HG03378 (cell line): ENCODE results near the gene NLGN2.
"Not testable (repeated sequence)": the region's sequence is repeated elsewhere in the genome, so short reads cannot be mapped to it uniquely, and the experiment has no call there.

ENCODE experiments used
- ATAC-seq: cut with Tn5 transposase; IDR thresholded peaks from one replicate; pipeline ENCODE4 v1.9.1; 2021; ENCODE audit warnings: mild to moderate bottlenecking, moderate library complexity; ENCODE audit not compliant: unreplicated experiment

Gene NLGN2

DNA sequence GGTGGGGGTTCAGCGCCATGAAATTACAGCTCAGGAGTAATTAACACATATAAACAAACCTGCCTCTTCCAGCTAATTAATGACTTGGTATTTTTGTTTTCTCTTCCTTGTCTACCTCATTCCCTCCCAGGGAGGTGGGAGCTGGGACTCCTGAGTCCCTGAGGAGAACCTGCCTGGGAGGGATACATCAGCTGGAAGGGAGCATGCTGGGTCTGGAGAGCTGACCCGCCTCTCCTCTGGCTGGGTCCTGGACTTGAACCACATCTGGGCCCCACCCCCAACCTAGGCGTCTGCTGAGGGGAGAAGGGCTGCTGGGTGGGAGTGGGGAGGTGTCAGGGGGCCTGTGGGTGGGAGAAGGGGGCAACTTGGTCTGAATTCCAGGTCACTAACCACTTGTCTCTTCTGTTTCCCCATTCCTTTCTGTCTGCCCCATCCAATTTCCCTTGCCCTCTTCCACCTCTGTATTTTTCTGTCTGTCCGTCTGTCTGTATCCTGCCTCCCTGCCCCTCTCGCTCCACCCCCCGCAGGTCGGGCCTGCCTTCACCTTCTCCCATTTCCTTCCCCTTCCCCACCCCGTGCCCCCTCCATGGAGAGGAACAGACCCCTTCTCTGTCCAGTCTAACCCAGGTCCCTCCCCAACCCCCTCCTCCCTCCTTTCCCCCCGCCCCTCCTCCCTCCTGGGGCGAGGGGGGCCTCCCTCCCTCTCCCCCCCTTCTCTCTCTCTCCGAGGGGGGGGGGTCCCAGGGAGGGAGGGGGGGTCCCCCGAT is at the start of gene NLGN2:
Gene NLGN2, plus strand, starts transcription at position 361 of the 767 bp plus-strand sequence. CDS start 411 bp downstream, outside the sequence.
- ATAC-seq, result no peak

DNA sequence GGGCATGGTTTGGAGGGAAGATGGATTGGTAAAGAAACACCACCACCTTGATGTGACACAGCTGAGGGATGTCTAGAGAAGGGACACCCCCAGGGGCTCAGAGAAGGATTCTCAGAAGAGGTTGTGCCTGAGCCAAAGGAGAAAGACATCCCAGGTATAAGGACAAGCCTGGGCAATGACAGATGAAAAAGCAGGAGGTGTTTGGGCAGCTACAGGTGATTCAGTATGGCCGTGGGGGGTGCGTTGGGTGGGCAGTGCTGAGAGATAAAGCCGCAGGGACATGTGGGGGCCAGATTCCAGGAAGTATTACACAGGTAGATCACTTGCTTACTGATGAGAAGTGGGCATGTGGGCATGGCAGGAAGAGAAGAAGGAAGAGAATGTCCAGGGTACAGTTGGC is 45.7 kb upstream of the NLGN2 start:
- no peak for ATAC-seq

DNA sequence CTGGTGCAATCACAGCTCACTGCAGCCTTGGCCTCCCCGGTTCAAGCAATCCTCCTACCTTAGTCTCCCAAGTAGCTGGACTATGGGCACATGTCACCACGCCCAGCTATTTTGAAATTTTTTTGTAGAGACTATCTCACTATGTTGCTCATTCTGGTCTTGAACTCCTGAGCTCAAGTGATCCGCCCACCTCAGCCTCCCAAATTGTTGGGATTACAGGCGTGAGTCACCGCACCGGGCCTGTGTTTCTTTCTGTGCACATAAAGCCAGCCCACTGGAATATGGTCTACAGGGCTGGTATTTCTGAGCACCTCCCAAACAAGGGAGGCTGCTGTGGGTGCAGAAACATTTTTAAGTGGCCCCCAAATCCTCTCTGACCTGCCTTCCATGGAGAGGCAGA is 44.3 kb upstream of the NLGN2 start:
- ATAC-seq, result no peak

DNA sequence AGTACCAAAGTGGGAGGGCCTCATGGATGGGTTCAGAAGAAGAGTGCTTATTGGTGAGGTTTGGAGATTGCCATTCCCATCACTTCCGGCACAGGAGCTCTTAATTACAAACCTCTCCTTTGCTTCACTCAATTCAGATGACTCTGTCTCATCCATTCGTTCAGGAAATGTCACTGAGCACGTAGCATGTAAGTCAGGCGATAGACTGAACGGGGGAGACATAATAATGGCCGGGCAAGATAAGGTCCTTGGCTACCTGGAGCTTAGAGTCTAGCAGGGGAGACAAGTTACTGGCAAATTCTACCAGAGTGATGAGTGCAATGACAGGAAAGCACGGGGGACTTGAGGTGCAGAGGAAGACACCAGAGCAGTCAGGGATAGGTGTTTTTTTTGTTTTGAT is 41.7 kb upstream of the NLGN2 start:
- ATAC-seq, result not testable (repeated sequence)

DNA sequence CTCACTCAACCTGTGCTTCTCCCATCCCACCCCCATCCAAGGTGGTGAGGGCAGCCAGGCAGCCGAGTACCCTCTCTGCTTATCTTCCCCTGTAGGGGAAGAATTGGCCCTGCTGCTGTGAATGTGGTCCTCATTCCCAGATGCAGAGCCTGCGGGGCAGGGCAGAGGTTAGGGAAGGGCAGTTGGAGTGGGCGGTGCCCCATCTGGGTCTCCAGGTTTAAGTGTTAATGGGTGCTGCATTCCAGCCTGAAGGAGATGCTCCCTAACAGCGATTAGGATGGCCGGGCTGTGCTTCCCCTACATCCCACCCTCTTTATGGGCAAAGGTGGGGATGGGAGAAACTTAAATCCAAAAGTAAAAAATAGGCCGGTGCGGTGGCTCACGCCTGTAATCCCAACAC is 40.6 kb upstream of the NLGN2 start:
- ATAC-seq, result no peak

DNA sequence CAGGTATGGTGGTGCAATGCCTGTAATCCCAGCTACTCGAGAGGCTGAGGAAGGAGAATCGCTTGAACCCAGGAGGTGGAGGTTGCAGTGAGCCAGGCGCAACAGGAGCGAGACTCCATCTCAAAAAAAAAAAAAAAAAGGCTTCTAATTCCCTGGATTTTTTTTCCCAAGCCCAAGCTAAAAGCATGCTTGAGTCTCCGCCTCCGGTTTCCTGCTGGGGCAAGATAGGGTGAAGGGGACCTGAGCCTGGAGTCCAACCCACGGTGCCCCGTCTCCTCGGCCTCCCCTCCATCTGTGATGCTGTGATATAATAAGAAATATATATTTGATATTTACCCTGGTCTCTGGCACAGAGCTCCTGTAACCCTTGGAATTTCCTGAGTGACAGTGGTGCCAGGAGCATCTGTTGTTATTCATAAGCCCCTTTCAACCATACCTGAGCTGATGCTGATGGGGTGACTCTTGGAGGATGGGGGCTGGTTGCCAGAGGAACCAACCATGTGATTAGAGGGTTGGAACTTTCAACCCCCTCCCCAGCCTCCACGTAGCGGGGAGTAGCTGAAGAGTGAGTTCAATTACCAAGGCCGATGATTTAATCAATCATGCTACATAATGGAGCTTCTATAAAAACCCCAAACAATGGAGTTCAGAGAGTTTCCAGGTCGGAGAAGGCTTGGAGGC is 39.6 kb upstream of the NLGN2 start:
- no peak for ATAC-seq

DNA sequence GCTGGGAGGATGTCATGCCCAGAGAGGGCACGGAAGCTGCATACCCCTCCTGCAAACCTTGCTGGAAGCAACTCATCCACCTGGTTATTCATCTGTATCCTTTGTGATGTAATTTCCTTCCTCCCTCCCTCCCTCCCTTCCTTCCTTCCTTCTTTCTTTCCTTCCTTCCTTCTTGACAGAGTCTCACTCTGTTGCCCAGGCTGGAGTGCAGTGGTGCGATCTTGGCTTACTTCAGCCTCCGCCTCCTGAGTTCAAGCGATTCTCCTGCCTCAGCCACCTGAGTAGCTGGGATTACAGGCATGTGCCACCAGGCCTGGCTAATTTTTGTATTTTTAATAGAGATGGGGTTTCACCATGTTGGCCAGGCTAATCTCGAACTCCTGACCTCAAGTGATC is 39.0 kb upstream of the NLGN2 start:
- ATAC-seq, result not testable (repeated sequence)

DNA sequence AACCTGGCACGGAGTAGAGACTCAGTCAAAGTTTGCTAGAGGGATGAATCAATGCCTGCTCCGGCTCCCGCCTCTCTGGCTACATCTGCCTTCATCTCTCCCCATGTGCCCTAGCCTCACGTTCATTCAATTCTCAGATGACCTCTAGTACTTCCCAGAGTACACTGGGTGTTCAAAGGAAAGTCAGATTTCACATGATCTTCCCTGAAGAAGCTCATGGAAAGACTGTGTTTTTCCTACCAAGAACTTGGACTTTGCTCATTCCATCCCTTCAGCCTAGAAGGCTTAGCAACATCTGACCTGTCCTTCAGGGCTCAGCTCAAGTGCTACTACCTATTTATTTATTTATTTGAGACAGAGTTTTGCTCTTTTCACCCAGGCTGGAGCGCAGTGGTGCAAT is 37.8 kb upstream of the NLGN2 start:
- ATAC-seq, result no peak

DNA sequence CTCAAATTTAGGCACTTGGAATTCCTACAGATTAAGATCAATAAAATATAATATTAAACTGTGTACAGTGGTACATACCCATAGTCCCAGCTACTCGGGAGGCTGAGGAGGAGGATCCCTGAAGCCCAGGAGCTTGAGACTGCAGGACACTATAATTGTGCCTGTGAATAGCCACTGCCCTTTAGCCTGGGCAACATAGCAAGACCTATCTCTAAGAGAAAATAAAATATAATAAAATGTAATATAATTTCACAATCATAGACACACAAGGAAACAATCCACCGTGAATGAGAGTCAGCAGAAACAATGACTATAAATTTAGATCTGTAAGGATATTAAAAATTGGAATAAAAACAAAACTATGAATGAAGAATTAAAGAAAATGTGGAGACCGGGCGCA is 36.8 kb upstream of the NLGN2 start:
- no peak for ATAC-seq

DNA sequence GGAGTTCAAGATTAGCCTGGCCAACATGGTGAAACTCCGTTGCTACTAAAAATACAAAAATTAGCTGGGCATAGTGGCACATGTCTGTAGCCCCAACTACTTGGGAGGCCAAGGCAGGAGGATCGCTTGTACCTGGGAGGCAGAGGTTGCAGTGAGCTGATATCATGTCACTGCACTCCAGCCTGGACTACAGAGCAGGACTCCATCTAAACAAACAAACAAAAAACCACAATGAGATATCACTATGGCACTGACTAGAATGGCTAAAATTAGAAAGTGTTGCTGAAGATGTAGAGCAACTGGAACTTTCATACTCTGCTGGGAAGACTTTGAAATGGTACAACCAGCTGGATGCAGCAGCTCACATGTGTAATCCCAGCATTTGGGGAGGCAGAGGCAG is 33.3 kb upstream of the NLGN2 start:
- no peak for ATAC-seq

DNA sequence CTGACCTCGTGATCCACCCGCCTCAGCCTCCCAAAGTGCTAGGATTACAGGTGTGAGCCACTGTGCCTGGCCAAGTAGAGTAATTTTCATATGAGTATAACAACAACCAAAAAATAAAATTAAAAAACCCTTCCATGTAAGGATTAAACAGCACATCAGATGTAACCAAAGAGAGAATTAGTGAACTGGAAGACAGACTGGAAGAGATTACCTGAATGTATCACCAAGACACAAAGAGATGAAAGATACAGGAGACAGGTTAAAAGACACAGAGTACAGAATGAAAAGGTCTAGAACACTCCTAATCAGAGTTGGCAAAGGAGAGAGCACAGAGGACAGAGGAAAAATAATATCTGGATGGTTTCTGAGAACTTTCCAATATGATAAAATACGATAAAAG is 28.5 kb upstream of the NLGN2 start:
- no peak for ATAC-seq

DNA sequence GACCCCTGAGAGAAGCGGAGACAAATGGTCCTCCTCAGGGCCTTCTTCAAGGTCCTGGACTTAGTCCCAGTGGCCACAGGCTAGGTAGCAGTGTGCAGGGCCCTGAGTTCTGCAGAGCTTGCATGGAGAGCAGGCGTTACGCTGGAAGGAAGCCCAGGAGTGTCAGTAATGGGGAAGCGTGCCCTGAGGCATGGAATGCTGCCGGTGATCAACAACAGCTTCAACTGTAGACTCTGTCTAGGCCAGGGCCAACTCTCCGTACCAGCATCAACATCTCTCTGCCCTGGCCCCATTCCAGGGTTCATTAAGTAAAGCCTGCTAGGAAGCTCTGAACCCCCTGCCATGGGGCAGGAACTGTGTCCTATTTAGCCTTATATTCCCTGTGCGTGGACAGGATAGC is 27.3 kb upstream of the NLGN2 start:
- ATAC-seq, result no peak

DNA sequence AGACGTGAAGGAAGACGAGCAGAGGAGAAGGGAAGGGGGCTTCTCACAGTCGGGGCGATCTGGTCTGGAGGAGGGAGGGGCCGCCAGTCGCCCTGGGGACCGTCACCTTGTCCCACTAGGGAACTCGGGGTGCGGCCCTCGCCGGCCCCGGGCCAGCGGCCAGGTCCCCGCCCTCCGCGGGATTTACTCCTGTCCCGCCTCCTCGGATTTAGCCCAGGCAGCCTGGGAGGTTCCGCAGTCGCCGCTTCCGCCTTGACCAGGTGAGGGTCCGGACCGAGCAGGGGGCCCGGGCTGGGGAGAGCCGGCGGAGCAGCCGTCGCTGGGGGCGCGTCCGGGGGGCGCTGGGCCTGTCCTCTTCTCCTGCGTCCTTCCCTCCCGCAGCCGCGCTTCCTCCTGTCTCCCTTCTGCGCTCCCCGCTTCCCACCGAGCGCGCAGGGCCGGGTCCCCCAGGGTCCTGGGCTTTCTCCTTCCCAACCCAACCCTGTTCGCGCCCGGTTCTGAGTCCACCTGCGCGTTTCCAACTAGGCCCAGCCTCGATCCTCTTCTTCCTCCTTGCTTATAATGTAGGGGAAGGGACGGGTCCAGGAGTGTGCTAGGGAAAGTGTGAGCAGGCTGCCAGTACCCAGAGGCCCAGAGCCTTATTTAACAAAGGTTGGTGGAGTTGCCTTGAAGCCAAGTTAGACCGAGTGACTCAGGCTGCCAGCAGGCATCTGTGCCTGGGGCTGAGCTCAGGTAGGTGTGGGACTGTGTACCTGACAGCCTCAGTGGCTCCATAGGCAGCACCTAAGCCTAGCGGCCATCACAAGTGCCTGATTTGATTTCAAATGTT is 26.6 kb upstream of the NLGN2 start, which contains the start of gene TNK1:
Gene TNK1, plus strand, starts transcription at position 235 of the 829 bp plus-strand sequence. CDS start 1,838 bp downstream, outside the sequence.
- no peak for ATAC-seq

DNA sequence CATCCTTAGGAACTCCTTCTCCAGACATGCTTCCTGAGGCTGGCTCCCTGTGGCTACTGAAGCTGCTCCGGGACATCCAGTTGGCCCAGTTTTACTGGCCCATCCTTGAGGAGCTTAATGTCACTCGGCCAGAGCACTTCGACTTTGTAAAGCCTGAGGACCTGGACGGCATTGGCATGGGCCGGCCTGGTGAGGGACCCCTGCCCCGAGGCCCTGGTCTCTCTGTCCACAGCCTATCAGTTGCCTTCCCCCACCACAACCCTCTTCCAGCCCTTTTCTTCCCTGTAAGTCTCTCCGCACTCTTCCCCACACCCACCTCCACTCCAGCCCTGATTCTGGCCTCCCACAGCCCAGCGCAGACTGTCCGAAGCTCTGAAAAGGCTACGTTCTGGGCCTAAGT is 24.7 kb upstream of the NLGN2 start:
- no peak for ATAC-seq

DNA sequence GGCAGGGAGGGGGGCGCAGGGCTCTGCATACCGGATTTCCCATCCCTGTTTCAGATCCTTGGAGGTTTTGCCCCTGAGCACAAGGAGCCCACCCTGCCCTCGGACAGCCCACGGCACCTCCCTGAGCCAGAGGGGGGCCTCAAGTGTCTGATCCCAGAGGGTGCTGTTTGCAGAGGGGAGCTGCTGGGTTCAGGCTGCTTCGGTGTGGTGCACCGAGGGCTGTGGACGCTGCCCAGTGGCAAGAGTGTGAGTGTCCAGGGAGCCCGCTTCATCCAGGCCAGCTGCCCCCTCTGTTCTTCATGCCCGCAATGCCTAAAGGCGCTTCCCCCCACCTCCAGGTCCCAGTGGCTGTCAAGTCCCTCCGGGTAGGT is 24.3 kb upstream of the NLGN2 start:
- ATAC-seq, result no peak

DNA sequence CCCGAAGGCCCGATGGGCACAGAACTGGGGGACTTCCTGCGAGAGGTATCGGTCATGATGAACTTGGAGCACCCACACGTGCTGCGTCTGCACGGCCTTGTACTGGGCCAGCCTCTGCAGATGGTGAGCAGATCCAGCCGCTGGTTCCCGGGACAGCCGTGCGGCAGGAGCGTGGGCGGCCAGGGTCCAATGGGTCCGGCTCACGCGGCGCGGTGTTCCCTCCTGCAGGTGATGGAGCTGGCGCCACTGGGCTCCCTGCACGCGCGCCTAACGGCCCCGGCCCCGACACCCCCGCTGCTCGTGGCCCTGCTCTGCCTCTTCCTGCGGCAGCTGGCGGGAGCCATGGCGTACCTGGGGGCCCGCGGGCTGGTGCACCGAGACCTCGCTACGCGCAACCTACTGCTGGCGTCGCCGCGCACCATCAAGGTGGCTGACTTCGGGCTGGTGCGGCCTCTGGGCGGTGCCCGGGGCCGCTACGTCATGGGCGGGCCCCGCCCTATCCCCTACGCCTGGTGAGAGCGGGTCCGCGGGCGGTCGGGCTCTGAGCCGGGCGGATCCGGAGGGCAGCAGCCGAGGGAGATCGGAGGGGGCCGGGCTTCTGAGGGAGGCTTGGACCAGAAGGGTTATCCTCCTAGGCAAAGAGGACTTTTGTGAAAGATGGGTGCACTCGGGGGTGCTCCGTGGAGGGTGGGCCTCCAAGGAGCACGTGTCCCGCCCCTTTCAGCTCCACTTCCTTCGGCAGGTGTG is 23.7 kb upstream of the NLGN2 start:
- ATAC-seq, result no peak

DNA sequence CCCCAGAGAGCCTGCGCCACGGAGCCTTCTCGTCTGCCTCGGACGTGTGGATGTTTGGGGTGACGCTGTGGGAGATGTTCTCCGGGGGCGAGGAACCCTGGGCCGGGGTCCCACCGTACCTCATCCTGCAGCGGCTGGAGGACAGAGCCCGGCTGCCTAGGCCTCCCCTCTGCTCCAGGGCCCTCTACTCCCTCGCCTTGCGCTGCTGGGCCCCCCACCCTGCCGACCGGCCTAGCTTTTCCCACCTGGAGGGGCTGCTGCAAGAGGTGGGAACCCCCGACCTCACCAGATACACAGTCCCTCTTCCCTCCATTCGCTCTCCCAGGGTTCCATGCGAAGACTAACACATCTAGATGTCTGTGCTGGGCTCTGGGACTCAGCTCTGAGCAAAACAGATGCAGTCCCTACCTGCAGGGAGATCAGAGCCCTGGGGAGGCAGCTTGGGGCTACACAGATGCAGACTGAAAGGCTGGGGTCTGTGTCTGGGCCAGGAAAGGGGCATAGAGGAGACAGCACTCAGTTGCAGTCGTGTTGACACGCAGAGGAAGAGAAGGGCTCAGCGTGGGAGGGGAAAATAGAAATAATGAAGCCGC is 23.1 kb upstream of the NLGN2 start:
- ATAC-seq, result no peak

DNA sequence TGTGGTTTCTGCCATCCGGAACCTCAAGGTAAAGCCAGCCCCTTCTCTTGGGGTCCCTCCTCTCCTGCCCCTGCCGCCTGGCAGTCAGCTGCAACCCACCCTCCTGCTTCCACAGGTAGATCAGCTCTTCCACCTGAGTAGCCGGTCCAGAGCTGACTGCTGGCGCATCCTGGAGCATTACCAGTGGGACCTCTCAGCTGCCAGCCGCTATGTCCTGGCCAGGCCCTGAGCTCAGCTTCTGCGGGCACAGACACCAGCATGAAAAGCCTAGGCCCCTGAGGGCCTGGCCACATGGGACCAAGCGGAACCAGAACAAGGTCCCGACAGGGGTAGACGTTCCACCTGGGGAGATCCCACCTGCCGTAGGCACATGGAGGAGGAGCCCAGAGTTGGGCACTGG is 18.8 kb upstream of the NLGN2 start:
- ATAC-seq, result no peak

DNA sequence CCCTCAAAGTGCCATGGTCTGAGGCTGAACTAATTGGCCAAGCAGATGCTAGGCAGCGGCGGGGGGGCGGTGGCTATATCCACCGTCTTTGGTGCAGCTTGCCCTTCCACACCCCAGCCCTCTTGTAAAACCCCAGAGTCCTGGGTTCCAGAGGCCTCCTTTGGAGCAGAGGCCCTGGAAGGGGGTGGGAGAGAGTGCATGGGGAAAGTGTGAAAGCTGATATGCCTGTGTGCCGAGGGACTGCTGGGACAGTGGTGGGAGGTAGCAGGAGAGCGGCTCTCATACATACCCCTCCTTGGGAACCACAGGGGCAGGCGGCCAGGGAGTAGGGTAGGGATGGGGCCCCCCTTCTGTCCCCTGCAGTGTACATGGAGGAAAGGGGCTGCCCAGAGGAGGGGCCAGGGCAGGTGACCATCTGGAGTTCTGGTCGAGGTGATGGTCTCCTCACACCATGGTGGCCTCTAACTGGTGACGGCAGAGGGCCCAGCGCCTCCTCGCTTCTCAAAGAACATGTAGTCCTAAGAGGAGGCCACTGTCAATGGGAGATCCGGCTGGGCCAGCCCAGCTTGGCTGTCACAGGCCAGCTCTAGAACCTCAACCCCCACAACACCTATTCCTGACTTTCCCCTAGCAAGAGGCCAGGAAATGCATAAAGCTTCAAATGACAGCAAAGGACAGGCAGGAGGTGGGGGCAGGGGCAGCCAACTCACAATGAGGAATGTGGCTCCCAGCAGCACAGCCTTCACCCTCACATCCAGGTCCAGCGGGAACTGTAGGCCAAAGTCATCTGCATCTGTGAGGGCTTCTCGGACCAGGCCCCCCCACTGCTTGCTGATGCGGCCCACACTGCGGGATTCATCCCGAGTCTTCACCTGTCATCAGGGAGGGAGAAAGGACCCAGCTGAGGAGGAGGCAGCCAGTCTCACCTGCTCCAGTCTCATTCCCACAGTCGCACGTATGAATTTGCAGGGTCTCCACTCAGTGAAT is 17.4 kb upstream of the NLGN2 start:
- ATAC-seq, result no peak
